ENCODE results near the gene NTM.
"Not testable (repeated sequence)": the region's sequence is repeated elsewhere in the genome, so short reads cannot be mapped to it uniquely, and the experiment has no call there.

Gene NTM

GRCh38 chr11:132319419-132319818 lies 949.0 kb downstream of the NTM start:
- not testable (repeated sequence) for DNase-seq

- no peak for DNase-seq
Observed at GRCh38 chr11:132330515-132330914, 960.1 kb downstream of the NTM start.

- DNase-seq, result no peak
Observed at GRCh38 chr11:132332521-132332920, 962.1 kb downstream of the NTM start.

- DNase-seq, result no peak
Observed at GRCh38 chr11:132334769-132335280, 964.4 kb downstream of the NTM start.

- peak in 2 of 56 donors; percentile 16 to 18 for DNase-seq
Observed at GRCh38 chr11:132335311-132335710, 964.9 kb downstream of the NTM start.

GRCh38 chr11:132336781-132337535 lies 966.5 kb downstream of the NTM start:
- no peak for DNase-seq

- no peak for DNase-seq
Observed at GRCh38 chr11:132337819-132338416, 967.5 kb downstream of the NTM start.

- no peak for DNase-seq
Observed at GRCh38 chr11:132342408-132342807, 972.0 kb downstream of the NTM start.

- no peak for DNase-seq
Observed at GRCh38 chr11:132343445-132344175, 973.2 kb downstream of the NTM start.

GRCh38 chr11:132346558-132347148 lies 976.2 kb downstream of the NTM start:
- DNase-seq, result no peak

GRCh38 chr11:132347156-132348090 lies 977.0 kb downstream of the NTM start:
- peak in 1 of 56 donors; percentile 38 for DNase-seq

- DNase-seq, result no peak
Observed at GRCh38 chr11:132349811-132350733, 979.7 kb downstream of the NTM start.

GRCh38 chr11:132351050-132351449 lies 980.6 kb downstream of the NTM start:
- DNase-seq, result no peak

GRCh38 chr11:132352497-132352896 lies 982.1 kb downstream of the NTM start:
- no peak for DNase-seq

- no peak for DNase-seq
Observed at GRCh38 chr11:132353255-132353654, 982.8 kb downstream of the NTM start.

GRCh38 chr11:132357811-132358572 lies 987.6 kb downstream of the NTM start:
- no peak for DNase-seq

GRCh38 chr11:132358573-132358953 lies 988.1 kb downstream of the NTM start:
- DNase-seq, result no peak

- DNase-seq, result no peak
Observed at GRCh38 chr11:132361011-132361550, 990.7 kb downstream of the NTM start.

All from amygdala (tissue), 56 donors.